Measurements from ENCODE around the gene HS1BP3.

DNA sequence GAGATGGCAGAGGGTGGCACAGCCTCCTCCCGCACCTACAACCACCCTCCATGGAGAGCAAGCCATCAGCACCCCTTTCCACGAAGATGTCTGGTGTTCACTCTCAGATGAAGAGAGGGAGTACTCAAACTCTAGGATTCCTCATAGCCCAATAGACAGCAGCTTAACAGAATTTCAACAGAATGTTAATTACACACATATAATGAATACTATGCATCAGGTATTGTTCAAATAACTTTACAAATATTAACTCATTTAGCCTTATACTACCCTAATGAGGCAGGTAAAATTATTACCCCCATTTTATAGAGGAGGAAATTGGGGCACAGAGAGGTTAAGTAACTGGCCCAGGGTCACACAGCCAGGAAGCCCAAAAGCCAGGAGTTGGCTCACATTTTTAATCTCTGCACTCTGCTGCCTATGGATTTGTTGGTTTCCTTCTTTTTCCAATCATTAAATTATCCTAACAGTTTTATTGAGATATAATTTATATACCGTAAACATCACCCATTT, 39.0 kb downstream of the HS1BP3 start:
- TF ChIP-seq, protein P1, sequence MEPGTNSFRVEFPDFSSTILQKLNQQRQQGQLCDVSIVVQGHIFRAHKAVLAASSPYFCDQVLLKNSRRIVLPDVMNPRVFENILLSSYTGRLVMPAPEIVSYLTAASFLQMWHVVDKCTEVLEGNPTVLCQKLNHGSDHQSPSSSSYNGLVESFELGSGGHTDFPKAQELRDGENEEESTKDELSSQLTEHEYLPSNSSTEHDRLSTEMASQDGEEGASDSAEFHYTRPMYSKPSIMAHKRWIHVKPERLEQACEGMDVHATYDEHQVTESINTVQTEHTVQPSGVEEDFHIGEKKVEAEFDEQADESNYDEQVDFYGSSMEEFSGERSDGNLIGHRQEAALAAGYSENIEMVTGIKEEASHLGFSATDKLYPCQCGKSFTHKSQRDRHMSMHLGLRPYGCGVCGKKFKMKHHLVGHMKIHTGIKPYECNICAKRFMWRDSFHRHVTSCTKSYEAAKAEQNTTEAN (CRISPR knock-in tag; conservative IDR thresholded peaks at IDR 0.05): no peak
- TF ChIP-seq ASH2L (IDR thresholded peaks at IDR 0.05; ENCODE audit: insufficient read length, low read depth, low read length) (no peak), SALL1 (CRISPR knock-in tag; IDR thresholded peaks at IDR 0.05) (no peak), GABPB1 (CRISPR knock-in tag; IDR thresholded peaks at IDR 0.05) (no peak), ZNF101 (CRISPR knock-in tag; IDR thresholded peaks at IDR 0.05; ENCODE audit: borderline replicate concordance, low read depth) (no peak), EP300 (IDR thresholded peaks at IDR 0.05; ENCODE audit: low read depth in 2 of 2, low read length in 2 of 2) (no peak), EP300 (CRISPR knock-in tag; IDR thresholded peaks at IDR 0.05; ENCODE audit: borderline replicate concordance) (no peak), CHD4 (IDR thresholded peaks at IDR 0.05; ENCODE audit: borderline replicate concordance, low read length) (peak; percentile 74), PRPF4 (IDR thresholded peaks at IDR 0.05; ENCODE audit: low read depth, low read length, poor library complexity, severe bottlenecking) (no peak), HNRNPUL1 (IDR thresholded peaks at IDR 0.05; ENCODE audit: low read depth, low read length) (no peak), ZNF558 (CRISPR knock-in tag; IDR thresholded peaks at IDR 0.05; ENCODE audit: borderline replicate concordance) (no peak), JUN (CRISPR knock-in tag; IDR thresholded peaks at IDR 0.05) (no peak)

All from HepG2 (cell line).